Nephron progenitor cell (in vitro differentiated cells): ENCODE data around the gene HES4.

ENCODE experiments used
- DNase-seq: peaks from one replicate; pipeline ENCODE4 v3.0.0; 2021
- H3K27ac Mint-ChIP-seq: 2 replicates; pipeline ENCODE4 v1.8.0; 2021; ENCODE audit warnings: mild to moderate bottlenecking, moderate library complexity, mixed read lengths
- H3K27me3 Mint-ChIP-seq: 2 replicates; pipeline ENCODE4 v1.8.0; 2021; ENCODE audit warnings: mild to moderate bottlenecking, low read depth, mixed read lengths; ENCODE audit not compliant: poor library complexity
- H3K36me3 Mint-ChIP-seq: 2 replicates; pipeline ENCODE4 v1.8.0; 2021; ENCODE audit warnings: low read depth, mixed read lengths
- H3K4me1 Mint-ChIP-seq: 2 replicates; pipeline ENCODE4 v1.8.0; 2021; ENCODE audit warnings: mixed read lengths
- H3K4me3 Mint-ChIP-seq: 2 replicates; pipeline ENCODE4 v1.8.0; 2021; ENCODE audit warnings: mild to moderate bottlenecking, moderate library complexity, mixed read lengths
- H3K9me3 Mint-ChIP-seq: 2 replicates; pipeline ENCODE4 v1.8.0; 2021; ENCODE audit warnings: mild to moderate bottlenecking, moderate library complexity, mixed read lengths
- CTCF ChIP-seq: fragments of 200-600 bp; sonication (generic); IDR thresholded peaks from 2 replicates; pipeline ENCODE4 v1.5.0; 2021; ENCODE audit warnings: antibody characterized with exemption

Gene HES4

GRCh38 chr1:974687-975328 is 25.1 kb downstream of the HES4 start:
- DNase-seq = no peak
- no peak for TF ChIP-seq CTCF
- H3K27me3 Mint-ChIP-seq = peaks cover 61% of the 10 kb centered on the region
- peak overlapping the region; percentile 66 for H3K27ac Mint-ChIP-seq
- H3K36me3 Mint-ChIP-seq = peaks cover 4% of the 10 kb centered on the region
- peaks cover 6% of the 10 kb centered on the region for H3K9me3 Mint-ChIP-seq
- H3K4me1 Mint-ChIP-seq = peaks cover 12% of the 10 kb centered on the region
- no peak overlapping the region for H3K4me3 Mint-ChIP-seq

GRCh38 chr1:974293-974640 is 25.6 kb downstream of the HES4 start:
- no peak for TF ChIP-seq CTCF
- peaks cover 9% of the 10 kb centered on the region for H3K9me3 Mint-ChIP-seq
- H3K27ac Mint-ChIP-seq = no peak overlapping the region
- peaks cover 4% of the 10 kb centered on the region for H3K36me3 Mint-ChIP-seq
- no peak for DNase-seq
- peaks cover 67% of the 10 kb centered on the region for H3K27me3 Mint-ChIP-seq
- peaks cover 12% of the 10 kb centered on the region for H3K4me1 Mint-ChIP-seq
- no peak overlapping the region for H3K4me3 Mint-ChIP-seq

DNA sequence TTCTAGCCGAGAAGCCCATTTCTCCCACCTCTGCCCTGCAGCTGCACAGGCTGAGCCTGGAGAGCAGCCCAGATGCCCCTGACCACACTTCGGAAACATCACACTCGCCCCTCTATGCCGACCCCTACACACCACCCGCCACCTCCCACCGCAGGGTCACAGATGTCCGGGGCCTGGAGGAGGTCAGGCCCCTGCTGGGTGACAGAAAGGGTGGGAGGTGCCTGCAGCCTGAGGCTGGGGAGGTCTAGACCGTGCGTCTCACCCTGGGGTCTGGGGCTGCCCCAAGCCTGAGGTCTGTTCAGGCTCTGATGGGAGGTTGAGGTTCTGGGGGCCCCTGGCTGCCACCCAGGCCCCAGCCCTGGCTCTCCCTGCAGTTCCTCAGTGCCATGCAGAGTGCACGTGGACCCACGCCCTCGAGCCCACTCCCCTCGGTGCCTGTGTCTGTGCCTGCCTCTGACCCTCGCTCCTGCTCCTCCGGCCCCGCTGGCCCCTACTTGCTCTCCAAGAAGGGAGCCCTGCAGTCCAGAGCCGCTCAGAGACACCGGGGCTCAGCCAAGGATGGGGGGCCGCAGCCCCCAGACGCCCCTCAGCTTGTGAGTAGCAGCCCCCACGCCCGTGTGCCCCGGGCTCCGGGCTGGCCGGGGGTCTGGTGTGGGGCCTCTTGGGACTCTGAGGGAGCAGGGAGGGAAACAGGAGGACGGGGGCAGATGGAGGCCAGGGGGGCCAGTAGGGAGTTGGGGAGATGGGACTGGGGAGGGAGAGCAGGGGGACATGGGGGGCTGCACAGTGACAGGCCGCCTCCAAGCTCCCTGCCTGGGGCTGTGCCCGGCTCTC is 26.2 kb downstream of the HES4 start:
- Mint-ChIP-seq H3K9me3 (peaks cover 9% of the 10 kb centered on the region), H3K4me1 (peaks cover 12% of the 10 kb centered on the region), H3K27ac (no peak overlapping the region), H3K36me3 (peaks cover 4% of the 10 kb centered on the region), H3K4me3 (no peak overlapping the region), H3K27me3 (peaks cover 70% of the 10 kb centered on the region)
- no peak for TF ChIP-seq CTCF
- DNase-seq = no peak

GRCh38 chr1:972726-973458 is 27.0 kb downstream of the HES4 start:
- Mint-ChIP-seq H3K4me1 (peaks cover 9% of the 10 kb centered on the region), H3K27ac (no peak overlapping the region), H3K9me3 (peaks cover 3% of the 10 kb centered on the region), H3K27me3 (peaks cover 73% of the 10 kb centered on the region), H3K4me3 (no peak overlapping the region), H3K36me3 (no peaks in the 10 kb centered on the region)
- TF ChIP-seq CTCF = no peak
- no peak for DNase-seq

- peaks cover 9% of the 10 kb centered on the region for H3K4me1 Mint-ChIP-seq
- peaks cover 83% of the 10 kb centered on the region for H3K27me3 Mint-ChIP-seq
- DNase-seq = no peak
- H3K9me3 Mint-ChIP-seq = peaks cover 3% of the 10 kb centered on the region
- no peak overlapping the region for H3K27ac Mint-ChIP-seq
- no peak for TF ChIP-seq CTCF
- H3K36me3 Mint-ChIP-seq = no peaks in the 10 kb centered on the region
- no peak overlapping the region for H3K4me3 Mint-ChIP-seq
Measured at GRCh38 chr1:971751-972506, 28.0 kb downstream of the HES4 start.
